Central memory CD8-positive, alpha-beta T cell (primary cell): ENCODE results near the gene LRRIQ4.

Experiments used
- ATAC-seq: fragments of 150-1000 bp; cut with Tn5 transposase; replicated peaks from 2 replicates; pipeline ENCODE4 v1.10.0; 2022; ENCODE audit warnings: mild to moderate bottlenecking, moderate FRiP score, moderate number of reproducible peaks; ENCODE audit not compliant: poor library complexity, severe bottlenecking; ENCODE audit errors: extremely low read depth
- DNase-seq, 2 donors: peaks; one replicate each; pipeline ENCODE4 v3.0.0; 2021; ENCODE audit warnings: low spot score in 2 of 2
- H3K27ac Mint-ChIP-seq: one replicate; pipeline ENCODE4 v1.8.0; 2022; ENCODE audit warnings: low read depth, mild to moderate bottlenecking, moderate library complexity, mixed read lengths
- H3K27me3 Mint-ChIP-seq: one replicate; pipeline ENCODE4 v1.8.0; 2022; ENCODE audit warnings: mixed read lengths
- H3K36me3 Mint-ChIP-seq: one replicate; pipeline ENCODE4 v1.8.0; 2022; ENCODE audit warnings: mild to moderate bottlenecking, moderate library complexity, mixed read lengths; ENCODE audit not compliant: insufficient read depth
- H3K4me1 Mint-ChIP-seq: one replicate; pipeline ENCODE4 v1.8.0; 2022; ENCODE audit warnings: mixed read lengths
- H3K4me3 Mint-ChIP-seq: one replicate; pipeline ENCODE4 v1.8.0; 2022; ENCODE audit warnings: mild to moderate bottlenecking, moderate library complexity, mixed read lengths
- H3K9me3 Mint-ChIP-seq: one replicate; pipeline ENCODE4 v1.8.0; 2022; ENCODE audit warnings: mixed read lengths

LRRIQ4 gene

GRCh38 chr3:169812332-169813235 lies at the start of gene LRRIQ4, which contains the start of gene LRRC34:
LRRIQ4 (plus strand) TSS chr3:169812870; CDS start chr3:169821922, 9,052 bp downstream.
LRRC34 (minus strand) TSS chr3:169812904; CDS start chr3:169812548, 356 bp downstream.
- H3K4me1 Mint-ChIP-seq: peaks cover 22% of the 10 kb centered on the region
- H3K27me3 Mint-ChIP-seq: peaks cover 15% of the 10 kb centered on the region

GRCh38 chr3:169764312-169764881 lies 48.3 kb upstream of the LRRIQ4 start:
- Mint-ChIP-seq H3K27me3 (no peaks in the 10 kb centered on the region), H3K36me3 (peaks cover 13% of the 10 kb centered on the region), H3K27ac (peak overlapping the region; percentile 93), H3K4me1 (peaks cover 16% of the 10 kb centered on the region), H3K9me3 (peaks cover 5% of the 10 kb centered on the region), H3K4me3 (peak overlapping the region; percentile 92)
- ATAC-seq: peak; percentile 46
- peak in 1 of 2 donors; percentile 54 for DNase-seq

More at GRCh38 chr3:169812332-169813235, at the start of gene LRRIQ4, which contains the start of gene LRRC34:
- Mint-ChIP-seq H3K27ac (peak within 1 kb of the TSS; percentile 83), H3K4me3 (peak within 1 kb of the TSS; percentile 84), H3K9me3 (peaks cover 5% of the 10 kb centered on the region), H3K36me3 (peaks cover 3% of the 10 kb centered on the region)
- DNase-seq (peak; percentile 24 to 27), ATAC-seq (peak; percentile 54)

GRCh38 chr3:169764882-169765612 lies 47.6 kb upstream of the LRRIQ4 start, which contains the start of gene TERC:
TERC (minus strand) TSS chr3:169765060.
- Mint-ChIP-seq H3K9me3 (peaks cover 5% of the 10 kb centered on the region), H3K4me1 (peaks cover 19% of the 10 kb centered on the region), H3K36me3 (peaks cover 17% of the 10 kb centered on the region), H3K4me3 (peak within 1 kb of the TSS; percentile 92), H3K27me3 (no peaks in the 10 kb centered on the region), H3K27ac (peak within 1 kb of the TSS; percentile 93)
- peak; percentile 82 to 90 for DNase-seq
- peak; percentile 89 for ATAC-seq

- H3K4me3 Mint-ChIP-seq: peak within 1 kb of the TSS; percentile 81
- H3K36me3 Mint-ChIP-seq: peaks cover 40% of the 10 kb centered on the region
- H3K27ac Mint-ChIP-seq: peak within 1 kb of the TSS; percentile 70
- ATAC-seq (no peak), DNase-seq (peak; percentile 21 to 27)
- no peaks in the 10 kb centered on the region for H3K27me3 Mint-ChIP-seq
- H3K4me1 Mint-ChIP-seq: peaks cover 41% of the 10 kb centered on the region
- H3K9me3 Mint-ChIP-seq: peaks cover 5% of the 10 kb centered on the region
Measured at GRCh38 chr3:169769287-169770181, 43.1 kb upstream of the LRRIQ4 start, which contains the start of gene ACTRT3. ACTRT3 (minus strand) TSS chr3:169769561; CDS start chr3:169769520, 41 bp downstream.

- H3K27ac Mint-ChIP-seq: peak overlapping the region; percentile 99
- no peaks in the 10 kb centered on the region for H3K27me3 Mint-ChIP-seq
- H3K9me3 Mint-ChIP-seq: no peaks in the 10 kb centered on the region
- DNase-seq (peak; percentile 55 to 66), ATAC-seq (peak; percentile 11)
- peak overlapping the region; percentile 96 for H3K4me3 Mint-ChIP-seq
- peaks cover 45% of the 10 kb centered on the region for H3K36me3 Mint-ChIP-seq
- H3K4me1 Mint-ChIP-seq: peaks cover 51% of the 10 kb centered on the region
Measured at GRCh38 chr3:169771497-169772304, 41.0 kb upstream of the LRRIQ4 start.

GRCh38 chr3:169772305-169772896 lies 40.3 kb upstream of the LRRIQ4 start:
- no peak for DNase-seq
- peak overlapping the region; percentile 96 for H3K4me3 Mint-ChIP-seq

GRCh38 chr3:169772897-169773816 lies 39.5 kb upstream of the LRRIQ4 start, which contains the start of gene MYNN:
MYNN (plus strand) TSS chr3:169773396; CDS start chr3:169774296, 900 bp downstream.
- H3K36me3 Mint-ChIP-seq: peaks cover 49% of the 10 kb centered on the region
- H3K27ac Mint-ChIP-seq: peak within 1 kb of the TSS; percentile 99
- H3K4me3 Mint-ChIP-seq: peak within 1 kb of the TSS; percentile 96
- peak; percentile 80 for ATAC-seq
- H3K27me3 Mint-ChIP-seq: no peaks in the 10 kb centered on the region
- H3K9me3 Mint-ChIP-seq: no peaks in the 10 kb centered on the region
- H3K4me1 Mint-ChIP-seq: peaks cover 66% of the 10 kb centered on the region
- DNase-seq: peak; percentile 88 to 89

More at GRCh38 chr3:169772305-169772896, 40.3 kb upstream of the LRRIQ4 start:
- Mint-ChIP-seq H3K27me3 (no peaks in the 10 kb centered on the region), H3K27ac (peak overlapping the region; percentile 99), H3K4me1 (peaks cover 58% of the 10 kb centered on the region), H3K36me3 (peaks cover 46% of the 10 kb centered on the region), H3K9me3 (no peaks in the 10 kb centered on the region)
- peak; percentile 21 for ATAC-seq

GRCh38 chr3:169774186-169774585 lies 38.5 kb upstream of the LRRIQ4 start:
- Mint-ChIP-seq H3K9me3 (no peaks in the 10 kb centered on the region), H3K27me3 (no peaks in the 10 kb centered on the region), H3K27ac (peak overlapping the region; percentile 99), H3K4me1 (peaks cover 72% of the 10 kb centered on the region), H3K4me3 (peak overlapping the region; percentile 96), H3K36me3 (peaks cover 51% of the 10 kb centered on the region)
- ATAC-seq (no peak), DNase-seq (no peak)

GRCh38 chr3:169777822-169778221 lies 34.8 kb upstream of the LRRIQ4 start:
- Mint-ChIP-seq H3K27me3 (no peaks in the 10 kb centered on the region), H3K9me3 (no peaks in the 10 kb centered on the region), H3K4me3 (no peak overlapping the region), H3K27ac (no peak overlapping the region), H3K36me3 (peaks cover 51% of the 10 kb centered on the region), H3K4me1 (peaks cover 73% of the 10 kb centered on the region)
- ATAC-seq (no peak), DNase-seq (no peak)

GRCh38 chr3:169780742-169781141 lies 31.9 kb upstream of the LRRIQ4 start:
- H3K27ac Mint-ChIP-seq: peak overlapping the region; percentile 8
- H3K27me3 Mint-ChIP-seq: no peaks in the 10 kb centered on the region
- no peak overlapping the region for H3K4me3 Mint-ChIP-seq
- ATAC-seq (no peak), DNase-seq (no peak)
- no peaks in the 10 kb centered on the region for H3K9me3 Mint-ChIP-seq
- H3K36me3 Mint-ChIP-seq: peaks cover 48% of the 10 kb centered on the region
- H3K4me1 Mint-ChIP-seq: peaks cover 48% of the 10 kb centered on the region
